GM18517 (cell line): ENCODE measurements around the gene ALDH7A1.
"Not testable (repeated sequence)": the region's sequence is repeated elsewhere in the genome, so short reads cannot be mapped to it uniquely, and the experiment has no call there.

ENCODE experiments used
- ATAC-seq: cut with Tn5 transposase; IDR thresholded peaks from one replicate; pipeline ENCODE4 v1.9.1; 2021; ENCODE audit warnings: mild to moderate bottlenecking, moderate library complexity; ENCODE audit not compliant: unreplicated experiment

ALDH7A1 gene

GRCh38 chr5:126597156-126597555, 2.1 kb upstream of the ALDH7A1 start:
- ATAC-seq, result no peak

GRCh38 chr5:126595486-126596083, 566 bp upstream of the ALDH7A1 start:
- peak; percentile 16 for ATAC-seq

DNA sequence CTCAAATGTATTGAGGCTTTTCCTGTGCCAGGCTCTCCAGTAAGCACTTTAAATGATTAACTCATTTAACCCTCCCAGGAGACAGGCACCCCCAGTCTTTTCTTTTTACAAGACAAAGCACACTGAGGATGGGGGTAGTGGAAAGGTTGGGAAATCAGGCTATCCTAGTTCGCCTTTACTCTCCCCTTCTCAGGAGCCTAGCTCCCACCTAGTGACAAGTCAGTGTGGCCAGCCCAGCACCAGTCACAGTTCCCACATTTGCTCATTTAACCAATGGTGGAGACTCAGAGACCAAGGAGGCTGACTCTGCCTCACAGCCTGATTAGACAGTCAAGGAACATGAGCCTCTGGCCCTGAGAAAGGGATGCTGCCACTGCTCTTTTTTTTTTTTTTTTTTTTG, 3.5 kb downstream of the ALDH7A1 start:
- ATAC-seq, result no peak

GRCh38 chr5:126589536-126590297, 5.3 kb downstream of the ALDH7A1 start:
- no peak for ATAC-seq

DNA sequence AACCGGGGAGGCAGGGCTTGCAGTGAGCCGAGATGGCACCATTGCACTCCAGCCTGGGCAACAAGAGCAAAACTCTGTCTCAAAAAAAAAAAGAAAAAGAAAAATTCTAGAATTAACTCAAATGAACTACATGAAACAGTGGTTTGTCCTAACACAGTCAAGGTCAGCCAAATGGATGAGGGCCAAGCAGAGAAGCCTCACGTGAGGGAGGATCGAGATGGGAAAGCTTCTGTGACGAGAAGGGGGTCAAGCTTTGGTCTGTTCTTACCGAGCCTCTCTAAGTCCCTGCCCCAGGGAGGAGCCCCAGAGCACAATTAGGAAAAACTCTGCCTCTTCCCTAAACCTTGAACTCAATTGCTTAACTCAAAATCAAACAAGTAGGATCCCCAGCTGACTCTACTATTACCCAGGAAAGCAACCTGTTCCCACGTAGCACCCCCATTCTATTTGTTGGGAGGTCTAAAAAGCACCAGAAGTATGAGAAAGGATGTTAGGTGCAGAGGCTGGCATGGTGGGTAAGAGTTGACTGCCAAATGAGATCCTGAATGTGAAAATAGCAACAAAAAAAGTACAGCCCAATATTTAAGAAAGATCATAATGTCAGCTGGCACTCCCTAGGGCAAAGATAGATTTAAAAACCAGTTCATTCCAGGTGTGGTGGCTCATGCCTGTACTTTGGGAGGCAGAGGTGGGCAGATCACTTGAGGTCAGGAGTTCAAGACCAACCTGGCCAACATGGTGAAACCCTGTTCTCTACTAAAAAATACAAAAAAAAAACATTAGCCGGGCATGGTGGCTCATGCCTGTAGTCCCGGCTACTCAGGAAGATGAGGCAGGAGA, 7.2 kb downstream of the ALDH7A1 start:
- ATAC-seq, result no peak

GRCh38 chr5:126583761-126584160, 11.3 kb downstream of the ALDH7A1 start:
- ATAC-seq, result no peak

- no peak for ATAC-seq
These were observed 15.3 kb downstream of the ALDH7A1 start for GRCh38 chr5:126579716-126580115.

GRCh38 chr5:126577415-126577814, 17.6 kb downstream of the ALDH7A1 start:
- ATAC-seq, result no peak

DNA sequence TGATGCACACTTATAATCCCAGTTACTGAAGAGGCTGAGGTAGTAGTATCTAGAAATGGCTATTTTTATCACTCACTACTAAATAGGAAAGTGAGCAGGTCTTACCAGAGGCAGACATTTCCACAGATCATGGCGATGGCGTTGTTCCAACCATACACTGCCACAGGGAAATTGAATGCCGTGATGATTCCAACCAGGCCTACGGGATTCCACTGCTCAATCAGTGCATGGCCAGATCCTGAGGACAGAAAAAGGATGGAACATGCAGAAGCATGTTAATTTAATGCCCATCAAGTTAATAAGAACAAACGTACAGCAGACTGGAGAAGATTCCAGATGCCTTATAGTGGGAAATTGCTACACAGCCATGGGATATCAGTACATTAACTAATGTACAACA, 18.0 kb downstream of the ALDH7A1 start:
- ATAC-seq, result no peak

GRCh38 chr5:126575644-126576043, 19.4 kb downstream of the ALDH7A1 start:
- ATAC-seq, result no peak

- no peak for ATAC-seq
These were observed 26.7 kb downstream of the ALDH7A1 start for GRCh38 chr5:126568206-126568755.

GRCh38 chr5:126562823-126563222, 32.2 kb downstream of the ALDH7A1 start:
- peak; percentile 92 for ATAC-seq

- ATAC-seq, result no peak
These were observed 33.1 kb downstream of the ALDH7A1 start for GRCh38 chr5:126561908-126562307.

GRCh38 chr5:126555101-126555500, 39.9 kb downstream of the ALDH7A1 start:
- ATAC-seq, result not testable (repeated sequence)

GRCh38 chr5:126552614-126553013, 42.4 kb downstream of the ALDH7A1 start:
- ATAC-seq, result no peak

DNA sequence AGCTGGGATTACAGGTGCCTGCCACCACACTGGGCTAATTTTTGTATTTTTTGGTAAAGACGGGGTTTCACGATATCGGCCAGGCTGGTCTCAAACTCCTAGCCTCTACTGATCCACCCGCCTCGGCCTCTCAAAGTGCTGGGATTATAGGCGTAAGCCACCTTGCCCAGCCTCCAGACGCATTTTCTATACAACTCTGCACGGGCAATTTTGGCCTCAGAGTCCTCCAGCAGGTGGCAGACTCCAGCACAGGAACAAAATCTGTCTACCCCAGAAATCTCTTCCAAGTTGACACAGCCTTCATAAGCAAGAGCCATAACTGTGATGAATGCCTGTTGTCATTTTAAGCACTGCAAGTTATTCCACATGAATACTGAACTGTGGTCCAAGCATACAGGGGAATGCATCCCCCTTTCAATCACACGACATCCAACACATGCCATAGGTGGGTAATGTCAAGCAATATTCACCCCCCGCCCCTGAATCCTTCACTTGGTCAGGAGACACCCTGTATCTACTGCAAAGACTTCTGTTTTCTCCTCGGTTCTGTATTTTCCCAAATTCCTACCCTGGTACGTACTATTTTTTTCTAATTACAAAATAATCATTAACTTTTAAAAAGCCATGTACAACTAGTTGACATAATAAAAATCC, 50.8 kb downstream of the ALDH7A1 start:
- peak; percentile 63 for ATAC-seq

- no peak for ATAC-seq
These were observed 51.4 kb downstream of the ALDH7A1 start for GRCh38 chr5:126543660-126544059.

DNA sequence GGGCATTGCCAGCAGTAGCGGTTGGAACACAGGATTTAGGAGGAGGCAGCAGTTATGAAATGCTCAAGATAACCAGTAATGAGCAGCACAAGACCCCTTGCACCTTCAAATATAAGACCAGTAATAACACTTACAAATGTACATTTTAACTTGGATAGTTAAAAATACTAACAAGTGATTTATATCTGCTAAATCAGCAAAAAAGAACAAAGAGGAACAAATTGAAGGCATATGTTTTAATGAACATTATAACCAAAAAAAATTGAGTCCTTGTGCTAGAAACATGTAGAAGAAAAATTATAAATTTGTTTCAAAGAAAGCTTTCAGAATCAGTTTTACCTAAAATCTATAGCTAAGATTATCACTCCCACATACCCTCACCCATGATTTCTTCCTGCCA, 52.0 kb downstream of the ALDH7A1 start:
- no peak for ATAC-seq

DNA sequence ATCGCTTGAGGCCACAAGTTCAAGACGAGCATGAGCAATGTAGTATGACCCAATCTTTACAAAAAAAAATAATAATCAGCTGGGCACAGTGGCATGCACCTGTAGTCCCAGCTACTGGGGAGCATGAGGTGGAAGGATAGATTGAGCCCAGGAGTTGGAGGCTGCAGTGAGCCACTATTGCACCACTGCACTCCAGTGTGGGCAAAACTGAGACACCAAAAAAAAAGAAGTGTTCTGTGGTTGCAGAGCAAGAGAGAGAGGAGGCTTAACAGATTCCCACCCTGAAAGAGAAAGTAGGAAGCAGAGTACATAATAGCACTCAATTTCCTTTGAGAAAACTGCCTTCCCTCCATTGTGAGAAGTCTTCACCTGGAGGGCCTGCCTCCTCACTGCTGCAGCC, 52.6 kb downstream of the ALDH7A1 start:
- ATAC-seq, result no peak

GRCh38 chr5:126540631-126541030, 54.4 kb downstream of the ALDH7A1 start:
- ATAC-seq, result no peak

GRCh38 chr5:126538579-126538978, 56.4 kb downstream of the ALDH7A1 start:
- ATAC-seq, result no peak
